Ascending aorta (tissue), 2 donors: ENCODE measurements around the gene HSF5. TPM values are rescaled to one million over a fixed set of nuclear protein-coding genes. Genes with fewer than 3 reads are reported as not detected.
A peak's percentile ranks its signal among the peaks of the same experiment; 100 is the strongest.

Source experiments
- DNase-seq, 2 donors: peaks; one replicate each; pipeline ENCODE4 v3.0.0-alpha.2; 2019; ENCODE audit warnings: low spot score in 2 of 2
- H3K27ac ChIP-seq, 2 donors: fragments of 200-600 bp; sonication (generic); one replicate each; pipeline ENCODE4 v1.5.1; 2016 to 2017; ENCODE audit warnings: mild to moderate bottlenecking in 1 of 2
- H3K27me3 ChIP-seq: fragments of 200-600 bp; sonication (generic); one replicate; pipeline ENCODE4 v1.5.1; 2017
- H3K36me3 ChIP-seq, 2 donors: fragments of 200-600 bp; sonication (generic); one replicate each; pipeline ENCODE4 v1.5.1; 2016
- H3K4me1 ChIP-seq, 2 donors: fragments of 200-600 bp; sonication (generic); one replicate each; pipeline ENCODE4 v1.5.1; 2016 to 2017; ENCODE audit warnings: mild to moderate bottlenecking in 1 of 2
- H3K4me3 ChIP-seq, 2 donors: fragments of 200-600 bp; sonication (generic); one replicate each; pipeline ENCODE4 v1.5.1; 2016 to 2017; ENCODE audit warnings: mild to moderate bottlenecking in 1 of 2
- H3K9me3 ChIP-seq, 2 donors: fragments of 200-600 bp; sonication (generic); one replicate each; pipeline ENCODE4 v1.5.1; 2016
- CTCF ChIP-seq, 3 experiments: fragments of 200-600 bp in 2 of 3; fragments of 450-650 bp in 1 of 3; sonication (generic) in 2 of 3; IDR thresholded peaks; one replicate each; pipeline ENCODE4 v1.5.1; 2016 to 2019; ENCODE audit warnings: antibody characterized with exemption in 3 of 3, mild to moderate bottlenecking in 1 of 3, moderate library complexity in 1 of 3
- intact Hi-C: fragments of 100-400 bp; cut with DNase I; formaldehyde crosslinking; loops from one replicate; pipeline ENCODE4 v1.15.1; 2023
- total RNA-seq: library from RNA; depleted of rRNA; stranded (reverse); fragments of >200 nt; gene quantifications from one replicate; pipeline ENCODE4 v1.1.0, GENCODE V29; 2016

The HSF5 gene
- total RNA-seq, 1 donor from 2014 or later, result not detected

GRCh38 chr17:58516644-58517377 is 28.6 kb upstream of the HSF5 start:
- DNase-seq, result no peak
- Histone ChIP-seq H3K9me3 (no peaks in the 10 kb centered on the region), H3K4me3 (peak overlapping the region; percentile 65 to 74), H3K27ac (peak overlapping the region; percentile 90 to 98), H3K27me3 (no peaks in the 10 kb centered on the region), H3K36me3 (peaks cover 7 to 13% of the 10 kb centered on the region in 2 donors), H3K4me1 (peaks cover 7 to 17% of the 10 kb centered on the region in 2 donors)
- intact Hi-C loops, result loop anchor here (2.0 to 5.0 kb wide), 6 partner anchors 176 to 1875 kb away; partner anchors contain the start of genes C17orf67, DGKE, DYNLL2 and MKS1
- no peak for TF ChIP-seq CTCF (IDR thresholded peaks at IDR 0.05)

DNA sequence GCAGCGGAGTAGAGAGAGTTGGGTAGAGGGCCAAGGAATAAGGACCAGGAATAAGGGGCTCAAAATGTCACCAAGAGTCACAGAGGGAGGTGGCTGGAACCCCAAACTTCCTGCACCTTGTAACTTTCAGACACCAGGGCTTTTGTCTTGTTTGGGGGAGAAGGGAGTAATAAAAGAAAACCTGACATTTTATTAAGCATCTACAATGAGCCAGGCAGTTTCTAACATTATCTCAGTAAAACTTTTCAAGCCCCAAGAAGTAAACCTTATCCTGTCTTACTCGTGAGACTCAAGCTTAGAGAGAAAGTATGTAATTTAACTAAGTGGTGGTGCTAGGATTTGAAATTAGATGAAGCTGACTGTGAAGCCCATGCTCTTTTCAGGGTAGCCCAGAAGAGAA is 27.1 kb upstream of the HSF5 start:
- no peak for TF ChIP-seq CTCF (IDR thresholded peaks at IDR 0.05)
- peak overlapping the region in 1 of 2 donors; percentile 78 for H3K4me3 ChIP-seq
- intact Hi-C loops, result loop anchor here (5.0 kb wide), 3 partner anchors 433 to 1877 kb away; partner anchors contain the start of genes C17orf67, DGKE, DYNLL2 and USP32

DNA sequence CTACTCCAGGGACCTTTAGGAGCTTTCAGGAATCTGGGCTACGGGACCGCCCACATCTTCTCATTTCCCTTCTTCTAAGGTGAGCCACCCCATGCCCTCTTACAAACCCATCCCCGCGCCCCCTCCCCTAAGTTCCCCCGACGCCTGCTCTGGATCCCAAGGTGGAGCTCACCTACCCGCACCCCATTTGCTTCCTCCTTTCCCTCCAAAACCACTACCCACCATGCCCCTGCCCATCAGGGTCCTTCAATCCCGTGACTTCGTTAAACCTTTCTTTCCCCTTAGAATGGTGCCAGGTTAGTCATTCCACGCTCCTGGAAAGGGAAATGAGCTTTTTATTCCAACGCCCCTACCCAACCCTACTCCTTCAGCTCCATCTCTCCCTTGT is 26.6 kb upstream of the HSF5 start:
- no peak for DNase-seq
- Histone ChIP-seq H3K4me1 (peaks cover 7 to 17% of the 10 kb centered on the region in 2 donors), H3K27ac (peak overlapping the region; percentile 90 to 98)

More for the DNA sequence above, 27.1 kb upstream of the HSF5 start:
- H3K4me1 ChIP-seq, result peaks cover 7 to 17% of the 10 kb centered on the region in 2 donors
- peak overlapping the region; percentile 90 to 98 for H3K27ac ChIP-seq
- peaks cover 19 to 24% of the 10 kb centered on the region in 2 donors for H3K36me3 ChIP-seq
- H3K9me3 ChIP-seq, result no peaks in the 10 kb centered on the region
- DNase-seq, result no peak
- H3K27me3 ChIP-seq, result no peaks in the 10 kb centered on the region

DNA sequence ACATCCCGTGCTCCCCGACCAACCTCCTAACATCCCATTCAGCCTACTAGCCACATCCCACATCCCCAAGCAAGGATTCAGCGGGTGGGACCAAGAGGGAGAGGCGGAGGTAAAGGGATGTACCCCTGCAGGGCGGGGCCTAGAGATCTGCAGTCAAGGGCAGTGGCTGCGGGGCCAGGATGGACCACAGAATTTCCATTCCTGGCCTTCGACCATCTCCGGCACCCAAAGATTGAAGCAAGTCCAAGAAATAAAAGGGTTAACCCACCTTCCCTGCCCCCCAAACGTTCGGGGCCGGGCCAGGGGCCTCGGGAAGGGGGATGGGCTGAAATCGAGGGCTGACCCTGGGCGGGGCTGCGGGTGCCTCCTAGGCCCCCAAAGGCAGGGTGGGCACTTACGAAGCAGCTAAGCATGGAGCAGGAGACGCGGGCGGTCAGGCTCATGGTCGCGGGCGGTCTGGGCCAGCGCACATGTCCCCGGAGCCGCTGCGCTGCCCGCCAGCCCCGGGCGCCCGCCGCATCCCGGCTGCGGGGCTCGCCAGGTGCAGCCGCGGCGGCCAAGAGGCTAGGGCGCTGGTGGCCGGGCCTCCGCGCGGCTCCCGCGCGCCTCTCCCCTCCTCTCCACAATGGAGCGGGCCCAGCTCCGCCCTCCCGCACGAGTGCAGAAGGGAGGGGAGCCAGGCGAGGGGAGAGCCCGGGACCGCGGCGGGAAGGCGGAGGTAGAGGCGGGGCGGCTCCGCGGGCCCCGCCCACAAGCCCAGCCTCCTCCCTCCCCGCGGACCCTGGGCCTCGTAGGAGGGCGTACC is 26.0 kb upstream of the HSF5 start, which contains the start of gene MTMR4:
MTMR4 (minus strand) TSS at position 674 of the 805 bp plus-strand sequence; CDS start at position 443, 231 bp downstream.
- intact Hi-C loops, result no loop called here
- H3K4me1 ChIP-seq, result peaks cover 7 to 17% of the 10 kb centered on the region in 2 donors

More for the DNA sequence above, 26.6 kb upstream of the HSF5 start:
- intact Hi-C loops, result loop anchor here (5.0 kb wide), 3 partner anchors 432 to 1878 kb away; partner anchors contain the start of genes C17orf67, DGKE, DYNLL2 and USP32
- H3K9me3 ChIP-seq, result no peaks in the 10 kb centered on the region
- no peak for TF ChIP-seq CTCF (IDR thresholded peaks at IDR 0.05)
- peaks cover 24 to 29% of the 10 kb centered on the region in 2 donors for H3K36me3 ChIP-seq
- H3K4me3 ChIP-seq, result peak overlapping the region; percentile 78 to 79
- H3K27me3 ChIP-seq, result no peaks in the 10 kb centered on the region

More for the DNA sequence above, 26.0 kb upstream of the HSF5 start, which contains the start of gene MTMR4:
- Histone ChIP-seq H3K4me3 (peak within 1 kb of the TSS; percentile 78 to 79), H3K27me3 (no peaks in the 10 kb centered on the region), H3K27ac (peak within 1 kb of the TSS; percentile 90 to 98), H3K9me3 (no peaks in the 10 kb centered on the region), H3K36me3 (peaks cover 30 to 35% of the 10 kb centered on the region in 2 donors)
- peak; percentile 54 to 91 for DNase-seq
- TF ChIP-seq CTCF (IDR thresholded peaks at IDR 0.05), result no peak
